HCT116 (cell line): Measurements from ENCODE around the gene LRRTM4. TPM values are rescaled to one million over a fixed set of nuclear protein-coding genes. Genes with fewer than 3 reads are reported as not detected.

Source experiments
- ATAC-seq: fragments of 200-7000 bp; cut with Tn5 transposase; 2 replicates; pipeline ENCODE4 v1.9.1; 2020; ENCODE audit warnings: mild to moderate bottlenecking, moderate library complexity
- BruUV-seq: library from RNA; stranded (reverse); fragments of 400-500 nt; replicated peaks from 2 replicates; lab custom pipeline; 2021; lab: Mats Ljungman, UMichigan
- CTCF ChIA-PET: fragments of 300-600 bp; sonication (Branson Sonifier 250); formaldehyde crosslinking; loops from one replicate; lab custom pipeline; 2021; ENCODE audit warnings: antibody characterized with exemption; lab: Charles Lee
- POLR2A ChIA-PET: fragments of 300-600, 350-600 bp; sonication (Branson Sonifier 250); formaldehyde crosslinking; loops from one replicate; lab custom pipeline; 2021; ENCODE audit warnings: antibody characterized with exemption; lab: Charles Lee
- RAD21 ChIA-PET, 2 experiments: fragments of 300-600 bp; sonication (Branson Sonifier 250); formaldehyde crosslinking; loops; one replicate each; lab custom pipeline; 2023; ENCODE audit warnings: low total read pairs in 2 of 2; ENCODE audit not compliant: uncharacterized antibody in 2 of 2, unreplicated experiment in 2 of 2, low non-redundant PET in 1 of 2; lab: Charles Lee
- DNase-seq: peaks from one replicate; pipeline ENCODE4 v3.0.0-alpha.2; 2010; ENCODE audit warnings: low read depth, low spot score
- H2AFZ ChIP-seq: fragments of 200-600 bp; shearing (Covaris generic), sonication (generic); 2 replicates; pipeline ENCODE4 v1.6.1; 2017; ENCODE audit warnings: low read depth, mixed run types, mixed read lengths, antibody characterized with exemption, low read length; ENCODE audit not compliant: poor library complexity, severe bottlenecking
- H3K27ac ChIP-seq: 2 replicates; pipeline ENCODE4 v1.5.1; 2012; ENCODE audit warnings: low read depth, low read length
- H3K27me3 ChIP-seq: fragments of 200-600 bp; sonication (generic); 2 replicates; pipeline ENCODE4 v1.6.1; 2016; ENCODE audit warnings: mixed run types, low read length, mixed read lengths; ENCODE audit not compliant: insufficient read depth
- H3K36me3 ChIP-seq, 2 experiments: fragments of 200-500 bp in 1 of 2; fragments of 200-600 bp in 1 of 2; sonication (Bioruptor generic) in 1 of 2; sonication (generic) in 1 of 2; 2 replicates each; pipeline versions ENCODE4 v1.5.1 to v1.6.1; 2014 to 2016; ENCODE audit warnings: low read length in 2 of 2, inconsistent platforms in 1 of 2, mixed read lengths in 1 of 2, mixed run types in 1 of 2; ENCODE audit not compliant: insufficient read depth in 2 of 2, control insufficient read depth in 1 of 2
- H3K4me1 ChIP-seq, 2 experiments: fragments of 200-600 bp in 1 of 2; sonication (generic) in 1 of 2; 2 replicates each; pipeline versions ENCODE4 v1.5.1 to v1.6.1; 2012 to 2017; ENCODE audit warnings: low read length in 2 of 2, inconsistent platforms in 1 of 2, mild to moderate bottlenecking in 1 of 2, mixed read lengths in 1 of 2, mixed run types in 1 of 2, moderate library complexity in 1 of 2; ENCODE audit not compliant: insufficient read depth in 2 of 2, control insufficient read depth in 1 of 2
- H3K4me2 ChIP-seq: fragments of 200-600 bp; sonication (generic); 2 replicates; pipeline ENCODE4 v1.6.1; 2017; ENCODE audit warnings: mixed run types, low read length, mixed read lengths
- H3K4me3 ChIP-seq, 2 experiments: fragments of 200-600 bp in 1 of 2; sonication (generic) in 1 of 2; replicated peaks in 1 of 2; 2 replicates each; pipeline ENCODE4 v1.5.1; 2011 to 2016; ENCODE audit warnings: low read length in 2 of 2, control low read depth in 1 of 2, low read depth in 1 of 2, mild to moderate bottlenecking in 1 of 2, mixed read lengths in 1 of 2, mixed run types in 1 of 2
- H3K79me2 ChIP-seq: fragments of 200-600 bp; sonication (generic); 2 replicates; pipeline ENCODE4 v1.6.1; 2017; ENCODE audit warnings: mild to moderate bottlenecking, mixed run types, low read length, moderate library complexity, mixed read lengths; ENCODE audit not compliant: insufficient read depth
- H3K9ac ChIP-seq: fragments of 200-600 bp; sonication (generic); 2 replicates; pipeline ENCODE4 v1.6.1; 2016; ENCODE audit warnings: low read length, mixed read lengths
- H3K9me2 ChIP-seq: fragments of 200-600 bp; sonication (generic), shearing (Covaris generic); 2 replicates; pipeline ENCODE4 v1.6.1; 2017; ENCODE audit warnings: mixed run types, mild to moderate bottlenecking, moderate library complexity; ENCODE audit not compliant: insufficient read depth
- H3K9me3 ChIP-seq, 2 experiments: fragments of 200-500 bp in 1 of 2; fragments of 200-600 bp in 1 of 2; sonication (Bioruptor generic) in 1 of 2; sonication (generic) in 1 of 2; 2 replicates each; pipeline ENCODE4 v1.6.1; 2014 to 2017; ENCODE audit warnings: low read length in 2 of 2, mixed read lengths in 2 of 2, inconsistent platforms in 1 of 2, low read depth in 1 of 2, mild to moderate bottlenecking in 1 of 2, mixed run types in 1 of 2, moderate library complexity in 1 of 2; ENCODE audit not compliant: control insufficient read depth in 1 of 2, insufficient read depth in 1 of 2
- H4K20me1 ChIP-seq: fragments of 200-600 bp; sonication (generic), shearing (Covaris generic); 2 replicates; pipeline ENCODE4 v1.6.1; 2017; ENCODE audit warnings: mixed run types, mild to moderate bottlenecking, moderate library complexity; ENCODE audit not compliant: insufficient read depth
- CBX3 ChIP-seq: IDR thresholded peaks from 2 replicates; pipeline ENCODE4 v1.6.1; 2012; ENCODE audit warnings: low read depth
- CEBPB ChIP-seq: IDR thresholded peaks from 2 replicates; pipeline ENCODE4 v1.6.1; 2012; ENCODE audit warnings: low read depth
- CTCF ChIP-seq, 3 experiments: fragments of 200-600 bp in 1 of 3; sonication (generic) in 1 of 3; IDR thresholded peaks in 2 of 3; conservative IDR thresholded peaks in 1 of 3; 2 replicates each; pipeline ENCODE4 v1.5.1; 2012 to 2017; ENCODE audit warnings: low read depth in 2 of 3, low read length in 2 of 3, antibody characterized with exemption in 1 of 3, borderline replicate concordance in 1 of 3, control low read depth in 1 of 3, mild to moderate bottlenecking in 1 of 3, mixed read lengths in 1 of 3, mixed run types in 1 of 3, moderate library complexity in 1 of 3; ENCODE audit not compliant: insufficient read depth in 1 of 3
- EGR1 ChIP-seq: IDR thresholded peaks from 2 replicates; pipeline ENCODE4 v1.6.1; 2012; ENCODE audit warnings: low read depth
- EZH2 ChIP-seq: fragments of 200-600 bp; sonication (generic); IDR thresholded peaks from 2 replicates; pipeline ENCODE4 v1.6.1; 2017; ENCODE audit warnings: antibody characterized with exemption, mixed run types
- EZH2phosphoT487 ChIP-seq: fragments of 200-600 bp; IDR thresholded peaks from 2 replicates; pipeline ENCODE4 v1.6.1; 2018; ENCODE audit warnings: antibody characterized with exemption, borderline replicate concordance
- JUND ChIP-seq: IDR thresholded peaks from 2 replicates; pipeline ENCODE4 v1.6.1; 2012
- POLR2A ChIP-seq: IDR thresholded peaks from 2 replicates; pipeline ENCODE4 v1.7.0; 2011; ENCODE audit warnings: borderline replicate concordance; ENCODE audit not compliant: insufficient read depth, insufficient read length; ENCODE audit errors: extremely low read depth
- POLR2AphosphoS5 ChIP-seq: IDR thresholded peaks from 2 replicates; pipeline ENCODE4 v1.6.1; 2011; ENCODE audit warnings: mild to moderate bottlenecking, low read depth, low read length, moderate library complexity
- RAD21 ChIP-seq: IDR thresholded peaks from 2 replicates; pipeline ENCODE4 v1.6.1; 2012; ENCODE audit warnings: low read depth, mild to moderate bottlenecking
- TCF7L2 ChIP-seq: IDR thresholded peaks from 2 replicates; pipeline ENCODE4 v1.7.0; 2011; ENCODE audit warnings: borderline replicate concordance, inconsistent platforms; ENCODE audit not compliant: insufficient read depth, insufficient read length; ENCODE audit errors: extremely low read depth
- YY1 ChIP-seq: IDR thresholded peaks from 2 replicates; pipeline ENCODE4 v1.6.1; 2011; ENCODE audit warnings: low read length, low read depth, moderate library complexity, mild to moderate bottlenecking; ENCODE audit not compliant: insufficient replicate concordance; ENCODE audit errors: extremely low read depth
- intact Hi-C: fragments of 100-400 bp; cut with micrococcal nuclease; formaldehyde crosslinking; loops from 2 replicates; pipeline ENCODE4 v1.10.0; 2022
- total RNA-seq: library from RNA; stranded (reverse); gene quantifications from one replicate; pipeline ENCODE4 v1.2.1, GENCODE V29; 2021; ENCODE audit not compliant: unreplicated experiment

Gene LRRTM4
- total RNA-seq, 1 experiment from 2014 or later: 0.25 TPM

- no peaks in the 10 kb centered on the region for H3K79me2 ChIP-seq
- H3K36me3 ChIP-seq: no peaks in the 10 kb centered on the region
- no TSS peak for BruUV-seq
- H3K9ac ChIP-seq: no peak overlapping the region
- no peak overlapping the region for H3K4me3 ChIP-seq
- H3K9me2 ChIP-seq: no peaks in the 10 kb centered on the region
- no peak overlapping the region for H3K27ac ChIP-seq
- no peaks in the 10 kb centered on the region for H4K20me1 ChIP-seq
- ChIA-PET RAD21 (no interaction called here), POLR2A (no interaction called here)
- H3K9me3 ChIP-seq: peaks cover 0 to 28% of the 10 kb centered on the region in 2 experiments; a peak in 2 of 4 replicates
- H3K4me2 ChIP-seq: no peak overlapping the region
- no peak for DNase-seq
- no peak overlapping the region for H2AFZ ChIP-seq
- TF ChIP-seq EGR1: no peak
- no peak for TF ChIP-seq CBX3
- no peak for TF ChIP-seq POLR2A
- no peak for TF ChIP-seq JUND
- no peak for TF ChIP-seq RAD21
- no peak for TF ChIP-seq TCF7L2
- no peak for TF ChIP-seq CTCF (IDR thresholded peaks at IDR 0.05 in 2 of 3, conservative IDR thresholded peaks at IDR 0.05 in 1 of 3; ENCODE audit: borderline replicate concordance in 1 of 3, insufficient read depth in 1 of 3, low read depth in 2 of 3, low read length in 2 of 3)
- TF ChIP-seq EZH2: no peak
- TF ChIP-seq POLR2AphosphoS5: no peak
- TF ChIP-seq CEBPB: no peak
- no peak for TF ChIP-seq EZH2phosphoT487
- TF ChIP-seq YY1: no peak
- TF ChIP-seq, all 23 proteins: peak for 0
- no peaks in the 10 kb centered on the region for H3K4me1 ChIP-seq
- intact Hi-C loops: no loop called here
- H3K27me3 ChIP-seq: no peaks in the 10 kb centered on the region
- CTCF ChIA-PET: no interaction called here
- ATAC-seq: no peak
Observed at GRCh38 chr2:77199411-77199810, 322.8 kb downstream of the LRRTM4 start.
